Astrocyte (in vitro differentiated cells and primary cell): ENCODE data around the gene CTSF. TPM values are rescaled to one million over a fixed set of nuclear protein-coding genes. Genes with fewer than 3 reads are reported as not detected.

Experiments
- DNase-seq: peaks from one replicate; pipeline ENCODE4 v3.0.0-alpha.2; 2010; ENCODE audit warnings: low read depth
- FAIRE-seq: peaks from 2 replicates; lab custom pipeline; 2011; peaks lifted over from hg19 to GRCh38; lab: Jason Lieb, UNC
- H2AFZ ChIP-seq: 2 replicates; pipeline ENCODE4 v1.6.0; 2012; ENCODE audit warnings: low read depth, low read length, inconsistent platforms
- H3K27ac ChIP-seq: 2 replicates; pipeline ENCODE4 v1.5.1; 2011; ENCODE audit warnings: low read depth, low read length, inconsistent platforms
- H3K27me3 ChIP-seq: 2 replicates; pipeline ENCODE4 v1.6.0; 2011; ENCODE audit warnings: low read length, inconsistent platforms; ENCODE audit not compliant: insufficient read depth
- H3K36me3 ChIP-seq: 2 replicates; pipeline ENCODE4 v1.5.1; 2011; ENCODE audit warnings: low read length, inconsistent platforms; ENCODE audit not compliant: insufficient read depth
- H3K4me1 ChIP-seq: 2 replicates; pipeline ENCODE4 v1.5.1; 2011; ENCODE audit warnings: low read length, inconsistent platforms; ENCODE audit not compliant: insufficient read depth
- H3K4me2 ChIP-seq: 2 replicates; pipeline ENCODE4 v1.6.0; 2012; ENCODE audit warnings: low read length, inconsistent platforms
- H3K4me3 ChIP-seq: 2 replicates; pipeline ENCODE4 v1.5.1; 2011; ENCODE audit warnings: low read depth, mild to moderate bottlenecking, low read length, inconsistent platforms; ENCODE audit not compliant: insufficient read depth
- H3K79me2 ChIP-seq: 2 replicates; pipeline ENCODE4 v1.6.0; 2012; ENCODE audit warnings: mild to moderate bottlenecking, low read length, inconsistent platforms; ENCODE audit not compliant: insufficient read depth
- H3K9ac ChIP-seq: 2 replicates; pipeline ENCODE4 v1.6.0; 2012; ENCODE audit warnings: mild to moderate bottlenecking, low read length, inconsistent platforms
- H3K9me3 ChIP-seq: 2 replicates; pipeline ENCODE4 v1.5.1; 2012; ENCODE audit warnings: low read depth, mild to moderate bottlenecking, low read length, inconsistent platforms; ENCODE audit not compliant: insufficient read depth
- H4K20me1 ChIP-seq: 2 replicates; pipeline ENCODE4 v1.6.0; 2012; ENCODE audit warnings: low read length, inconsistent platforms; ENCODE audit not compliant: insufficient read depth
- H3K27ac Mint-ChIP-seq: one replicate; pipeline ENCODE4 v1.8.0; 2021; ENCODE audit warnings: mild to moderate bottlenecking, mixed read lengths; ENCODE audit not compliant: unreplicated experiment
- H3K27me3 Mint-ChIP-seq: one replicate; pipeline ENCODE4 v1.8.0; 2021; ENCODE audit warnings: low read depth, mixed read lengths; ENCODE audit not compliant: unreplicated experiment
- H3K36me3 Mint-ChIP-seq: one replicate; pipeline ENCODE4 v1.8.0; 2021; ENCODE audit warnings: low read depth, mixed read lengths; ENCODE audit not compliant: unreplicated experiment
- H3K4me1 Mint-ChIP-seq: one replicate; pipeline ENCODE4 v1.8.0; 2021; ENCODE audit warnings: low read depth, mixed read lengths; ENCODE audit not compliant: unreplicated experiment
- H3K4me3 Mint-ChIP-seq: one replicate; pipeline ENCODE4 v1.8.0; 2021; ENCODE audit warnings: mild to moderate bottlenecking, moderate library complexity, mixed read lengths; ENCODE audit not compliant: unreplicated experiment
- H3K9me3 Mint-ChIP-seq: one replicate; pipeline ENCODE4 v1.8.0; 2021; ENCODE audit warnings: mild to moderate bottlenecking, mixed read lengths; ENCODE audit not compliant: unreplicated experiment
- EZH2 ChIP-seq: IDR thresholded peaks from 2 replicates; pipeline ENCODE4 v1.6.1; 2012; ENCODE audit warnings: mild to moderate bottlenecking, low read length, inconsistent platforms; ENCODE audit not compliant: insufficient read depth
- total RNA-seq: library from RNA; stranded (reverse); gene quantifications from 2 replicates; pipeline ENCODE4 v1.2.1, GENCODE V29; 2021
- TF ChIP-seq, protein P1 (sequence below): IDR thresholded peaks from 2 replicates; pipeline ENCODE4 v1.5.1; 2011; ENCODE audit warnings: low read depth, mild to moderate bottlenecking, inconsistent platforms, low read length, moderate library complexity; ENCODE audit not compliant: insufficient read depth

Gene CTSF
- total RNA-seq, 1 donor from 2014 or later, result 1.5 TPM

DNA sequence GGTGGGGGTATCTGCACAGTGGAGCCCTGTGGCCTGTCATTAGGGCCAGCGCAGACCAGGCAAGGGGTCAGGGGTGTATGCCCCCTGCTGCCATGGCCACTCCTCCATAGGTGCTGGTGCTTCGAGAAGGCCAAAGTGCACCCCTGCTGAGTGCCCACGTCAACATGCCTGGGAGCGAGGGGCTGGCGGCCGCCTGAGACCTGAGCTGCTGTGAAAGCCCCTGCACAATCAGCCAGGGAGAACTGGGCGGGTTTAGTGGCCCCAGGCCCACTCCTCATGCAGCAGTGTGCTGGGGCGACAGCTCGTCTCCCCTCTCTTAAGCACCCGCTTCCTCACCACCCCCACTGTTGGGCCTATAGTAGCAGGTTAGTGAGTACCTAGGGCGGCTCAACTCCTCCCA is 36.6 kb downstream of the CTSF start:
- H3K9me3 Mint-ChIP-seq, result no peaks in the 10 kb centered on the region
- H3K27me3 Mint-ChIP-seq, result no peaks in the 10 kb centered on the region
- Histone ChIP-seq H3K4me1 (no peaks in the 10 kb centered on the region), H3K4me3 (no peak overlapping the region), H3K36me3 (no peaks in the 10 kb centered on the region), H3K9ac (no peak overlapping the region), H3K27me3 (no peaks in the 10 kb centered on the region), H3K27ac (no peak overlapping the region), H3K79me2 (no peaks in the 10 kb centered on the region), H2AFZ (no peak overlapping the region), H3K4me2 (no peak overlapping the region), H4K20me1 (no peaks in the 10 kb centered on the region), H3K9me3 (no peaks in the 10 kb centered on the region)
- H3K36me3 Mint-ChIP-seq, result peaks cover 20% of the 10 kb centered on the region
- no peak for DNase-seq
- no peaks in the 10 kb centered on the region for H3K4me1 Mint-ChIP-seq
- no peak overlapping the region for H3K4me3 Mint-ChIP-seq
- no peak for FAIRE-seq
- no peak for TF ChIP-seq EZH2
- TF ChIP-seq, protein P1, sequence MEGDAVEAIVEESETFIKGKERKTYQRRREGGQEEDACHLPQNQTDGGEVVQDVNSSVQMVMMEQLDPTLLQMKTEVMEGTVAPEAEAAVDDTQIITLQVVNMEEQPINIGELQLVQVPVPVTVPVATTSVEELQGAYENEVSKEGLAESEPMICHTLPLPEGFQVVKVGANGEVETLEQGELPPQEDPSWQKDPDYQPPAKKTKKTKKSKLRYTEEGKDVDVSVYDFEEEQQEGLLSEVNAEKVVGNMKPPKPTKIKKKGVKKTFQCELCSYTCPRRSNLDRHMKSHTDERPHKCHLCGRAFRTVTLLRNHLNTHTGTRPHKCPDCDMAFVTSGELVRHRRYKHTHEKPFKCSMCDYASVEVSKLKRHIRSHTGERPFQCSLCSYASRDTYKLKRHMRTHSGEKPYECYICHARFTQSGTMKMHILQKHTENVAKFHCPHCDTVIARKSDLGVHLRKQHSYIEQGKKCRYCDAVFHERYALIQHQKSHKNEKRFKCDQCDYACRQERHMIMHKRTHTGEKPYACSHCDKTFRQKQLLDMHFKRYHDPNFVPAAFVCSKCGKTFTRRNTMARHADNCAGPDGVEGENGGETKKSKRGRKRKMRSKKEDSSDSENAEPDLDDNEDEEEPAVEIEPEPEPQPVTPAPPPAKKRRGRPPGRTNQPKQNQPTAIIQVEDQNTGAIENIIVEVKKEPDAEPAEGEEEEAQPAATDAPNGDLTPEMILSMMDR, result no peak
- H3K27ac Mint-ChIP-seq, result no peak overlapping the region

DNA sequence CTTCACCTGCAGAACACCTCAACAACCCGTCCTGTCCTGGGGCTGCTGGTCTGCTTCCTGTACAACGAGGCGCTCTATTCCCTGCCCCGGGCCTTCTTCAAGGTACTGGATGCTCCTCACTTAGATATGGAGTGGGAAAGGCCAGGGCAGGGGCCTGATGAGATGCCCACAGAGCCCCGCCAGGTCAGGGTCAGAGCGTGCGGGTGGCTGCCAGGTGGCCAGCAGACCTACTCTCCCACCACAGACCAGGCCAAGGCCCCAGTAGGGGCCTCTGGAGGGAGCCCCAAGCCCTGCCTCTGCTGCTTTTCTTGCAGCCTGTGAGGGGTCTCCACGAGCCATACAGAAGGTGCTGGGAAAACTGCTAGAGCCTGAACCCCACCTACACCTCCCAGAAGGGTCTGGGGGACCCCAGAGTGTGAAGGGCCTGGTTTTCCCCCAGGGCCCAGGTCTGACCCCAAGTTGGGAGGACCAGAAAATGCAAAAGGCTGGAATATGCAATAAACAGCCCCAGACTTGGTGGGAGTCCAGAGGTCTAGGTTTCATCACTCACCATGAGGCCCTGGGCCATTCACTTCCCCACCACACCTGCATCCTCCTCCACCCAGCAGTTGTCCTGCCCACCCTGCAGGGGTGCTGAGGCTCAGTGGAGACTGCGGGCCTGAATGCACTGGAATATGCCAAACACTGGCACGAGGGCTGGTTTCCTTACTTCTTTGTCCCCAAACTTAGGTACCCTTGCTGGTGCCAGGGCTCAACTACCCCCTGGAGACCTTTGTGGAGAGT is 37.3 kb downstream of the CTSF start:
- FAIRE-seq, result no peak
- H3K4me1 Mint-ChIP-seq, result no peaks in the 10 kb centered on the region

More for the DNA sequence above, 37.3 kb downstream of the CTSF start:
- Mint-ChIP-seq H3K27me3 (no peaks in the 10 kb centered on the region), H3K4me3 (no peak overlapping the region), H3K27ac (no peak overlapping the region), H3K36me3 (peaks cover 14% of the 10 kb centered on the region), H3K9me3 (no peaks in the 10 kb centered on the region)
- Histone ChIP-seq H3K4me3 (no peak overlapping the region), H3K27ac (no peak overlapping the region), H3K27me3 (no peaks in the 10 kb centered on the region), H3K79me2 (no peaks in the 10 kb centered on the region), H3K4me2 (no peak overlapping the region), H4K20me1 (no peaks in the 10 kb centered on the region), H3K4me1 (no peaks in the 10 kb centered on the region), H3K9me3 (no peaks in the 10 kb centered on the region), H3K9ac (no peak overlapping the region), H2AFZ (no peak overlapping the region), H3K36me3 (no peaks in the 10 kb centered on the region)
- TF ChIP-seq EZH2, result no peak
- TF ChIP-seq, protein P1, result no peak
- no peak for DNase-seq
